Hepatic stellate cell (primary cell): ENCODE measurements around the gene PKNOX2.

Experiments
- DNase-seq: peaks from one replicate; pipeline ENCODE4 v3.0.0; 2011; ENCODE audit warnings: low spot score

Gene PKNOX2

GRCh38 chr11:125341676-125342075, 177.1 kb downstream of the PKNOX2 start:
- no peak for DNase-seq

- DNase-seq = no peak
Measured at GRCh38 chr11:125342281-125342930, 177.9 kb downstream of the PKNOX2 start.

DNA sequence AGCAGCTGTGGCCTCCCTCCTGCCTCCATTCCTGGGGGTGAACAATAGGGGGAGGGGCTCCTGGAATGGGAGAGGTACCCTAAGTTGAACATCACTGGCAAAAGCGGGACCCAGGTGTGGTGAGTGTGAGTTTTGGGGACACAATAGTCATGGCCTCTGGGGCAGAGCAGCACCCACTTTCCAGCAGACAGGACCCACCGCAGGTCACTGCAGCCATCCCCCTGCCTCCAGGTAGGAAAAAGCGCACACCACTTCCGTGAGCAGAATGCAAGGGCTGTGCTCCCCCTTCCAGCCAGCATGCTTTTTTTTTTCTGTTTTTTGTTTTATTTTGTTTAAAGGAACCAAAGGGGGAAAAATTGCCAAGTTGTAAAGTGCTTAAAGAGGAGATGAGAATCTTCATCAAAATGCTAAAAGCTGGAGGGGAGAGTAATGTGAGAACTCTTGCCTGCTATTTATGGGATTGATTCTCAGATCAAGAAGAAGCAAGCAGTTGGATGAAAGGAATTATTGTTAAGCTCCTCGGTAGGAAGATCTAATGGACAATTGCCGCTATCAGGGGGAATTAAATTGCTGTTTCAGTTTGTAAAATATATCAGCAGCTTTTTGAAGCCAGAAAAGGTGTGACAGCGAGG, 178.7 kb downstream of the PKNOX2 start:
- no peak for DNase-seq

- DNase-seq = peak; percentile 39
Measured at GRCh38 chr11:125343718-125344131, 179.2 kb downstream of the PKNOX2 start.

- no peak for DNase-seq
Measured at GRCh38 chr11:125344846-125345420, 180.4 kb downstream of the PKNOX2 start.

- DNase-seq = peak; percentile 90
Measured at GRCh38 chr11:125345421-125346178, 181.0 kb downstream of the PKNOX2 start.

- DNase-seq = no peak
Measured at GRCh38 chr11:125346179-125346530, 181.6 kb downstream of the PKNOX2 start.

GRCh38 chr11:125346565-125347260, 182.2 kb downstream of the PKNOX2 start:
- no peak for DNase-seq

DNA sequence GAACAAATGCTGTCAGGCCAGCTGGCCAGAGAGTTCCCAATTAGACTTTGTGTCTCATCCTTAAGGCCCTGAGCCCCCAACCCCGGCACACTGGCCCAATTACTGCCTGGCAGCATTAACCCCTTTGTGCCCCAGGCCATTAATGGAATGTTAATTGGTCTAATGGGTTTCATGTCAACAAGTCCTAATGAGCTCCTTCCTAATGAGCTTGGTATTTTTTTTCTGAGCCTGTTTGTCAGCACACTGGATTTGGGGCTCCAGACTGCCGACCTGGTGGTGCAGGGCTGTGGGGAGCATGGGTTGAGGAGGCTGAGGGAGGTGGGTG, 182.7 kb downstream of the PKNOX2 start:
- no peak for DNase-seq

DNA sequence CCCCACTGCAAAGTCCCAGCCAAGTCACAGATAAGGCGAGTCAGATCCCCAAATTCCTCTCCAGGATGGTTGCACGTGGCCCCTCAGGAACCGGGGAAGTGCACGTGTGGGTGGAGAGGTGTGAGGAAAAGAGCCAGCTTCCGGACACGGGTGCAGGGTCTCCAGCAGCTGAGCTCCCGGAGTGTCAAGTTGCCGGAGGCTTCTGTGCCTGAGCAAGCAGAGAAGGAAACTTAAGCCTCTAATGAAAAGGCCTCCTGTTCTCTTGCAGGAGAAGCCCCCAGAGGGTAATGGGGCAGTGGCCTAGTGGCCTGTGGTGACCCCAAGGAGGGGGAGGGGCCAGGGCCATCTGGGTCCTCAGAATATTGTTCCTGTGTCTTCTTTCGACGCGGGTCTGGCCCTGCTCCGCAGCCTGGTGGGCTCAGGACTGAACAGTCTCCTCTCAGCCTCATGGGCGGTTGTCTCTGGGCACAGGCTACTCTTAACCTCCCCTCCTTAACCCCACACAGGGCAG, 183.6 kb downstream of the PKNOX2 start:
- no peak for DNase-seq

- DNase-seq = peak; percentile 73
Measured at GRCh38 chr11:125348674-125349309, 184.2 kb downstream of the PKNOX2 start.

GRCh38 chr11:125350206-125351032, 185.9 kb downstream of the PKNOX2 start:
- no peak for DNase-seq

DNA sequence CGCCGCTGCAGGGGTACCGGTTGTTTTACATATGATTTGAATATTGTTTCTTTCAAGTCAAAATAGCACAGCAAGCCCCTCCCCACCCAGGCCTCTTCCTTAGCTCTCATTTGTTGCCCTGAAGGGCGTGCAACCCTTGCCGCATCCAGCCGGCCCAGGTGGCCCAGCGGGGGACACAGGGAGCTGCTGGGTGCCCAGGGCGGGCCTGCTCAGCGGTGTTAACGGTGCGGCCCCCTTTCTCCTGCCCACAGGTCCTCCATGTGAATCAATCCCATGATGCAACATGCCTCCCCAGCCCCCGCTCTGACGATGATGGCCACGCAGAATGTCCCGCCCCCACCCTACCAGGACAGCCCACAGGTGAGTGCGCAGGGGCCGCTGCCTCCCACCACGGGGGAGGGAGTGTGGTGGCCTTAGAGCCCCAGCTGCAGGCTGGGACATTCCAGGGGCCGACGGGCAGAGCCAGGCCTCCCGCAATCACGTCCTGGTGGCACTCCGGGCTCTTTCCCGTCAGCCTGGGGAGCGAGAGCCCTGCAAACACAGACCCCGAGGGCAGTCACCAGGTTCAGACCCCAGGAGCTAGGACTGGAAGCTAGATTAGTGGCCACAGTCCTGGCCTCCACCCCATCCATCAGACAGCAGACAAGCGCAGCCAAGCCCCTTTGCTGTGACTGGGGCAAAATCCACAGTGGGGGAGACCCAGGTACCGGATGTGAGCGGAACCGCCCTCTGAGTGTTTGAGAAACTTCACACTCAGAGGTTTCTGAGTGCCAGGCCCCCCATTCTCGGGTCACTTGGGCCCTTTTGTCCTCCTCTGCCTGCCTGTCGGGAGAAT, 186.7 kb downstream of the PKNOX2 start:
- no peak for DNase-seq

DNA sequence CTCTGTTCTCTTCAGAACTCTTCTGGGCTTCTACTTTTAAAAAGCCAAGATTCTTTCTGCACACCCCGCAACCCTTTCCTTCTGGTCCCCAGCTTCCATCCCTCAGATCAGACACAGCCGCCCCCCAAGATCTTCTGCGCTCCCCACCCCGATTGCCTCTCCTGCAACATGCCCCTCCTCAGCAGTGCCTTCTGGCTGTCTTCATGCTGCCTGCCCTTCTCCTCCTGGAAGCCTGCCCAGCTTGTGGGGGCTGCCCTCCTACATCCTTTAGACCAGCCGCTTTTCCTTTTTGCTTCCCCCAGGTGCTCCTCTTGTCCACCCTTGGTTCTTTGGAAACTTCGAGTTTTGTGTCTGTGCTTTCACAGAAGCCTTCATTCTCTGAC, 187.3 kb downstream of the PKNOX2 start:
- DNase-seq = no peak

DNA sequence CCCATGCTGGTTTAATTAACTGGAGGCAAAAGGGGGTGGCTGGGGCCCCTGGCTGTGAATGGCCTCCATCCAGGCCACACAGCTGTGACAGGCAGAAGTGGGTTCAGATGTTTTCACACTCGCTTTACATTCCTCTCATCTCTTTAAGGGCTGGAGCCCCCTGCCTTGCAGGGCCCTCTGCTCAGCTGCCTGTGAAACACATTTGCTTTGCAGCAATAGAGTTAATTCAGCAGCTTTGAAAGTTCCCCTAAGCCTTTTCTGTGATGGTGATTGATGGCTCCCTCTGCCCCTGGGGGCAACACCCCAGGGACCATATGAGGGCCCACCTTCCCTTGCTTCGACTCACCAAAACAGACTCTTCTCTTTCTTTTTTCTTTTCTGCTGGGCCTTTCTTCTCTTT, 192.2 kb downstream of the PKNOX2 start:
- no peak for DNase-seq

GRCh38 chr11:125357551-125357950, 193.0 kb downstream of the PKNOX2 start:
- DNase-seq = no peak

- peak; percentile 37 for DNase-seq
Measured at GRCh38 chr11:125358254-125358840, 193.8 kb downstream of the PKNOX2 start.

GRCh38 chr11:125359130-125359529, 194.6 kb downstream of the PKNOX2 start:
- DNase-seq = no peak

DNA sequence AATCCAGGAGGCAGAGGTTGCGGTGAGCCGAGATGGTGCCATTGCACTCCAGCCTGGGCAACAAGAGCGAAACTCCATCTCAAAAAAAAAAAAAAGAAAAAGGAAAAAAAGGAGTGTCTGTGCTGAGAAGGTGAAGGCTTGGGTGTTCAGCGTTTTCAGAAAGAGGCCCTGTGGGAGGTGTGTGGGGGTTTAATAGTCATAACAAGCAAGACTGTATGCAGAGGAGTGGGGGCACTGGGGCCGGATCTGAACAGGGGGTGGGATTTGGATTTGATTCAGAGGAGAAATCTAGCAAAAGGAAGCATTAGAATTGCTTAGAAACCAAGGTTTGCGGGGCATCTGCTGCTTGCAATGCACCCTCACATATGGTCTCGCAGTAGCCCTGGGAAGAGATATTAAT, 195.5 kb downstream of the PKNOX2 start:
- DNase-seq = no peak
